C4-2B (cell line): ENCODE data around the gene TLK2.

Source experiments
- H3K27ac ChIP-seq: fragments of 450-650 bp; 2 replicates; pipeline ENCODE4 v1.5.1; 2017
- ZFX ChIP-seq: fragments of 450-650 bp; IDR thresholded peaks from 2 replicates; pipeline ENCODE4 v1.6.1; 2017
- TF ChIP-seq, protein P1 (sequence below): fragments of 450-650 bp; conservative IDR thresholded peaks from 2 replicates; pipeline ENCODE4 v1.5.1; 2017; ENCODE audit warnings: mild to moderate bottlenecking

Gene TLK2

DNA sequence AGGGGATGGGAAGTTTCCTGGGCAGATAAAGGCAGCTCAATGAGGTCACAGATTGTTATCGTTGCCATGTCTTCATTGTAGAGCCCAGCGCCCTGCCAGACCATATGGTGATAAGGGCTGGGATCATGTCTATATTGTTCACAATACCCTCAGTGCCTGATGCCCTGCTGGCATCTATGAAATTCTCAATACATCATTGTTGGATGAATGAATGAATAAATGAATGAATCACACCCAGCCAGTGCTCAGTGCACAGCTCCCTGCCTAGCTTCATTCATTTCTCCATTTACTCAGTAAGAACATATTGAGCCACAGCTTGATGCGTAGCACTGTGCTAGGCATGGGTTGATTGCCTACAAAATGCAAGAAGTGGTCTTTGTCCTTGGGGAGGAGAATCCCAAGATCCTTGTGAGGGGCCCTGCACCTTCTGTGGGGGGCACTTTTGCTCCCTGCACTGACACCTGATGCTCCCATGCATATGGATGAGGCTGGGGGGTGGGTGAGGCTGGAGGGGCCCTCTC is 178.6 kb downstream of the TLK2 start:
- H3K27ac ChIP-seq: no peak overlapping the region
- TF ChIP-seq, protein P1, sequence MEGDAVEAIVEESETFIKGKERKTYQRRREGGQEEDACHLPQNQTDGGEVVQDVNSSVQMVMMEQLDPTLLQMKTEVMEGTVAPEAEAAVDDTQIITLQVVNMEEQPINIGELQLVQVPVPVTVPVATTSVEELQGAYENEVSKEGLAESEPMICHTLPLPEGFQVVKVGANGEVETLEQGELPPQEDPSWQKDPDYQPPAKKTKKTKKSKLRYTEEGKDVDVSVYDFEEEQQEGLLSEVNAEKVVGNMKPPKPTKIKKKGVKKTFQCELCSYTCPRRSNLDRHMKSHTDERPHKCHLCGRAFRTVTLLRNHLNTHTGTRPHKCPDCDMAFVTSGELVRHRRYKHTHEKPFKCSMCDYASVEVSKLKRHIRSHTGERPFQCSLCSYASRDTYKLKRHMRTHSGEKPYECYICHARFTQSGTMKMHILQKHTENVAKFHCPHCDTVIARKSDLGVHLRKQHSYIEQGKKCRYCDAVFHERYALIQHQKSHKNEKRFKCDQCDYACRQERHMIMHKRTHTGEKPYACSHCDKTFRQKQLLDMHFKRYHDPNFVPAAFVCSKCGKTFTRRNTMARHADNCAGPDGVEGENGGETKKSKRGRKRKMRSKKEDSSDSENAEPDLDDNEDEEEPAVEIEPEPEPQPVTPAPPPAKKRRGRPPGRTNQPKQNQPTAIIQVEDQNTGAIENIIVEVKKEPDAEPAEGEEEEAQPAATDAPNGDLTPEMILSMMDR: no peak
- TF ChIP-seq ZFX: no peak

DNA sequence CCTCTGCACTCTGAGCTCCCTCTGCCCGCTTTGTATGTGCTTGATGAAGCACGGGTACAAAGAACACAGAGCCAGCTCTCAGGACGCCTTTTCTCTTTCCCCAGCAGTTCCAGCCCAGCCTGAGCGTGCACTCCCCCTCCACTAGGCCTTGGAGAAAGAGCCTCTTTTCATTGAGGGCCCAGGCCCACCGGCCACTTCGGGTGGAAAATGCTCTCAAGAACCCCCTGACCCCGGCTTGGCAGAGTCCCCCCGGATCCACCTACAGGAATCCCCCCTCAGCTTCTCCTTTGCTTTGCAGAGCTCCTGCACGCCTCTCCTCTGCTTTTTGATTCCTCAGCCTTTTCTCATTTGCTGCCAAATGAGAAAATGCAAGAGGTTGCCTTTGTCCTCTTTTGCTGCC is 179.1 kb downstream of the TLK2 start:
- TF ChIP-seq, protein P1: no peak
- no peak for TF ChIP-seq ZFX
- H3K27ac ChIP-seq: no peak overlapping the region

DNA sequence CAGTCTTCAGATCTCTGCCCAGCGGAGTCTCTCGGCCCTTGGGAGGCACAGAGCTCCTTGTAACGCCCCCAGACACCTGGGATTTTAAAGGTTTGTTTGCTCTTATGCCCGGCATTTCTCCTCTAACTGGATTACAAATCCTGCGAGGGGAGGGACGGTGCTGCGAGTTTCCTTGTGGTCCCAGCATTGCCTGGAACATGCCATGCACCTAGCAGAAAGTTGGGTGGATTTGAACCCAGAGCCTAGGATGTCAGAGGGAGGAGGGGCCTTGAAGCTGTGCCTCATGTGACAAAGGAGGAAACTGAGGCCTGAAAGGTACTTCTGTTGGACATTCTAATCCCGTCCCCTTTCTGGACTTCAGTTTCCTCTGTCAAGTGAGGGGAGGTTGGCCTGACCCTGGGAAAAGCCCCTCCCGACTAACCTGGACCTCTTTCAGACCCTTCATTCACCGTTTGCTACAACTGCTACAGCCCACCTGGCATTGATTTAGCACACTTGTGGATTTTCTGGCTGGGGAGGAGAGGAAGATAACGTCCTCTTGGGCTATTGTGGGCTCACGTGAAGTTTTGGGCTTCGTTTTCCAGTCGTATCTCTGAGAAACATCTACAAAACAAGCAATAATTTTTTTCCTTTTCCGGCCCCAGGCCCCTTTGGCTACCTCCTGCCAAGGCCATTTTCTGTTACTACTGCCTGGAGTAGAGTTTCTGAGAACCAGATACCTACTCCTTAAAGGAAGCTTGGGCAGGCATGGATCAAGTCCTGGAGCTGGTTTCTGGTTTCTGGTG is 179.7 kb downstream of the TLK2 start:
- TF ChIP-seq ZFX: no peak
- TF ChIP-seq, protein P1: no peak
- H3K27ac ChIP-seq: no peak overlapping the region

DNA sequence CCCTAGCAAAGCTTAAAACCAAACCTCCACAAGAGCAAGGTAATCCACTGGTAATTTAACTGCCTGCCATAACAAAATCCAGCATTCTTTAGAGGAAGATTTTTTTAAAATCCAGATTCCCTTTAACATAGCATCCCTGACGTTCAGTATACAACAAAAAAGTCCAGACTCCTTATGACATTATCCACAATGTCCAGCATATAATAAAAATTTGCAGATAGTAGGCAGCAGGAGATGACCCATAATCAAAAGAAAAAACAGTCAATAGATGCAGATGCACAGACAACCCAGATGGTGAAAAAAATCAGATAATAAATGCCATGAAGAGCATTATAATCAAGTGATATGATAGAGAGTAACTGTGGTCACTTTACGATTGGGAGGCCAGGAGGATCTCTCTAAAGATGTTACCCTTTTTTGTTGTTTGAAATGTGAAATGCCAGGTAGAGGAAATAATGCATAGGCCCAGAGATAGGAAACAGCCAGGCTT is 182.0 kb downstream of the TLK2 start:
- TF ChIP-seq, protein P1: no peak
- TF ChIP-seq ZFX: no peak
- no peak overlapping the region for H3K27ac ChIP-seq

DNA sequence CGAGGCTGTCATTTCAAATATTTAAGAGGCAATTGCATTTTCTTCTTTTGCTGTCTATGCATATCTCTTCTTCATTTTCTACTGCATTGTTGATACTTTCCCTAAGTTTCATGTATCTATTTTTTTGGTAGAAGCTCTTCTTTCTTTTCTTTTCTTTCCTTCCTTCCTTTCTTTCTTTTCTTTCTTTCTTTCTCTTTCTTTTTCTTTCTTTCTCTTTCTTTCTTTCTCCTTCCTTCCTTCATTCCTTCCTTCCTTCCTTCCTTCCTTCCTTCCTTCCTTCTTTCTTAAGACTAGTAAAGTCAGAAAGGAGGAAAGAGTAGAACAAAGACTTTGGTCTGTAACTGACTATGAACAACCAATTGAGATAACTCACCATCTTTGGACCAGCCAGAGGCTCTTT is 182.7 kb downstream of the TLK2 start:
- H3K27ac ChIP-seq: no peak overlapping the region
- TF ChIP-seq, protein P1: no peak
- no peak for TF ChIP-seq ZFX

DNA sequence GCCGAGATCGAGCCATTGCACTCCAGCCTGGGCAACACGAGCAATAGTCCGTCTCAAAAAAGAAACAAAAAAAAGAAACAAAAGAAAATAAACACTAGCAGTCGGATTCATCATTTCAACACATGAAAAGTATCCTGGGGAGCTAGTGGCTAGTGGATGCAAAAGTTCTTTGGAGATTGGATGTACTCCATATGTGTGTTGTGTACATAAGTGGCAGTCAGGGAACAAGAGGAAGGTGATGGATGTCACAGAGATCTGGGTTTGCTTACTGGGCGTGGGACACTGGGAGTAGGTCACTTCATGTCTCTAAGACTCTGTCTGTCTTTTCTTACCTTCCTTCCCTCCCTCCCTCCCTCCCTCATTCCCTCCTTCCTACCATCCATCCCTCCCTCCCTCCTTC is 184.2 kb downstream of the TLK2 start:
- H3K27ac ChIP-seq: no peak overlapping the region
- TF ChIP-seq ZFX: no peak
- TF ChIP-seq, protein P1: no peak
